Measurements from ENCODE around the gene SCARB1.

GRCh38 chr12:124790650-124791400, 72.8 kb downstream of the SCARB1 start:
- TF ChIP-seq CTCF (IDR thresholded peaks at IDR 0.05; ENCODE audit: poor library complexity) (no peak), EZH2 (IDR thresholded peaks at IDR 0.05; ENCODE audit: borderline replicate concordance) (no peak)
